Breast epithelium (tissue), 4 donors: ENCODE results near the gene ZNF609. TPM values are rescaled to one million over a fixed set of nuclear protein-coding genes. Genes with fewer than 3 reads are reported as not detected.

Source experiments
- DNase-seq, 2 donors: peaks; one replicate each; pipeline ENCODE4 v3.0.0-alpha.2; 2019; ENCODE audit warnings: low spot score in 2 of 2
- H3K27ac ChIP-seq, 2 donors: fragments of 200-600 bp; sonication (generic) in 1 of 2; one replicate each; pipeline ENCODE4 v1.5.1; 2016 to 2019; ENCODE audit warnings: mild to moderate bottlenecking in 1 of 2
- H3K27me3 ChIP-seq, 2 donors: fragments of 200-600 bp; sonication (generic) in 1 of 2; one replicate each; pipeline versions ENCODE4 v1.5.1 to v1.6.0; 2017 to 2019; ENCODE audit warnings: control low read depth in 1 of 2, mild to moderate bottlenecking in 1 of 2
- H3K36me3 ChIP-seq: fragments of 200-600 bp; one replicate; pipeline ENCODE4 v1.5.1; 2019
- H3K4me1 ChIP-seq, 2 donors: fragments of 200-600 bp; sonication (generic); one replicate each; pipeline ENCODE4 v1.5.1; 2016 to 2019; ENCODE audit warnings: control low read depth in 1 of 2
- H3K4me3 ChIP-seq, 3 donors: fragments of 200-600 bp; sonication (generic); 1 replicate in 2 of 3; 2 replicates in 1 of 3; pipeline ENCODE4 v1.5.1; 2016 to 2019; ENCODE audit warnings: mild to moderate bottlenecking in 3 of 3, moderate library complexity in 2 of 3
- H3K9me3 ChIP-seq, 2 donors: fragments of 200-600 bp; sonication (generic) in 1 of 2; one replicate each; pipeline ENCODE4 v1.5.1; 2016 to 2019; ENCODE audit warnings: control low read depth in 1 of 2
- CTCF ChIP-seq, 3 donors: fragments of 450-650 bp; IDR thresholded peaks; one replicate each; pipeline ENCODE4 v1.5.1; 2016 to 2017; ENCODE audit warnings: antibody characterized with exemption in 3 of 3, mild to moderate bottlenecking in 3 of 3, moderate library complexity in 3 of 3
- POLR2A ChIP-seq: fragments of 450-650 bp; IDR thresholded peaks from one replicate; pipeline ENCODE4 v1.6.1; 2016; ENCODE audit warnings: antibody characterized with exemption, mild to moderate bottlenecking, moderate library complexity
- POLR2AphosphoS5 ChIP-seq, 3 donors: sonication (generic); formaldehyde crosslinking; IDR thresholded peaks; one replicate each; pipeline ENCODE4 v1.6.1; 2017; ENCODE audit warnings: antibody characterized with exemption in 3 of 3
- intact Hi-C: fragments of 100-400 bp; cut with DNase I; formaldehyde crosslinking; loops from one replicate; pipeline ENCODE4 v1.15.1; 2023; ENCODE audit warnings: low total_unique reads
- total RNA-seq, 3 donors: library from RNA; depleted of rRNA; stranded (reverse); fragments of >200 nt; gene quantifications; one replicate each; pipeline ENCODE4 v1.1.0, GENCODE V29; 2016

The ZNF609 gene
- total RNA-seq, 3 donors from 2014 or later = 22.9 to 32.1 (median 29.2) TPM

GRCh38 chr15:64425221-64425620, 35.2 kb upstream of the ZNF609 start:
- H3K27ac ChIP-seq = no peak overlapping the region
- intact Hi-C loops = no loop called here
- no peaks in the 10 kb centered on the region for H3K36me3 ChIP-seq
- TF ChIP-seq POLR2AphosphoS5 (IDR thresholded peaks at IDR 0.05) (no peak), POLR2A (no peak), CTCF (IDR thresholded peaks at IDR 0.05) (no peak)
- H3K4me3 ChIP-seq = no peak overlapping the region
- no peaks in the 10 kb centered on the region for H3K4me1 ChIP-seq
- H3K27me3 ChIP-seq = no peaks in the 10 kb centered on the region
- no peak for DNase-seq
- H3K9me3 ChIP-seq = no peaks in the 10 kb centered on the region

GRCh38 chr15:64426845-64427465, 33.4 kb upstream of the ZNF609 start:
- no peak for DNase-seq
- H3K36me3 ChIP-seq = no peaks in the 10 kb centered on the region
- H3K27ac ChIP-seq = no peak overlapping the region
- intact Hi-C loops = no loop called here
- H3K4me1 ChIP-seq = no peaks in the 10 kb centered on the region
- no peak overlapping the region for H3K4me3 ChIP-seq
- H3K27me3 ChIP-seq = no peaks in the 10 kb centered on the region
- no peaks in the 10 kb centered on the region for H3K9me3 ChIP-seq
- peak in 1 of 3 donors; percentile 17 for TF ChIP-seq CTCF (IDR thresholded peaks at IDR 0.05)
- no peak for TF ChIP-seq POLR2AphosphoS5 (IDR thresholded peaks at IDR 0.05)

GRCh38 chr15:64429448-64429847, 30.9 kb upstream of the ZNF609 start:
- DNase-seq = no peak

GRCh38 chr15:64430000-64430735, 30.2 kb upstream of the ZNF609 start:
- no peaks in the 10 kb centered on the region for H3K9me3 ChIP-seq
- H3K27ac ChIP-seq = peak overlapping the region; percentile 27 to 61
- intact Hi-C loops = loop anchor here (10.0 kb wide), 1 partner anchor 245 kb away; no protein-coding TSS in a partner anchor
- H3K27me3 ChIP-seq = no peaks in the 10 kb centered on the region
- H3K4me1 ChIP-seq = no peaks in the 10 kb centered on the region
- no peak overlapping the region for H3K4me3 ChIP-seq
- no peak for DNase-seq
- TF ChIP-seq POLR2AphosphoS5 (IDR thresholded peaks at IDR 0.05) (no peak), CTCF (IDR thresholded peaks at IDR 0.05) (no peak), POLR2A (no peak)
- no peaks in the 10 kb centered on the region for H3K36me3 ChIP-seq

More at GRCh38 chr15:64429448-64429847, 30.9 kb upstream of the ZNF609 start:
- intact Hi-C loops = no loop called here
- H3K4me3 ChIP-seq = no peak overlapping the region
- H3K27me3 ChIP-seq = no peaks in the 10 kb centered on the region
- TF ChIP-seq POLR2AphosphoS5 (IDR thresholded peaks at IDR 0.05) (no peak), CTCF (IDR thresholded peaks at IDR 0.05) (no peak), POLR2A (no peak)
- no peaks in the 10 kb centered on the region for H3K9me3 ChIP-seq
- H3K4me1 ChIP-seq = no peaks in the 10 kb centered on the region
- H3K27ac ChIP-seq = peak overlapping the region in 1 of 2 donors; percentile 27
- no peaks in the 10 kb centered on the region for H3K36me3 ChIP-seq

- H3K36me3 ChIP-seq = no peaks in the 10 kb centered on the region
- no peaks in the 10 kb centered on the region for H3K4me1 ChIP-seq
- TF ChIP-seq POLR2AphosphoS5 (IDR thresholded peaks at IDR 0.05) (no peak), CTCF (IDR thresholded peaks at IDR 0.05) (no peak), POLR2A (no peak)
- H3K27me3 ChIP-seq = no peaks in the 10 kb centered on the region
- no peak for DNase-seq
- H3K4me3 ChIP-seq = no peak overlapping the region
- H3K27ac ChIP-seq = no peak overlapping the region
- intact Hi-C loops = loop anchor here (10.0 kb wide), 1 partner anchor 237 kb away; no protein-coding TSS in a partner anchor
- H3K9me3 ChIP-seq = no peaks in the 10 kb centered on the region
Observed at GRCh38 chr15:64437982-64438381, 22.4 kb upstream of the ZNF609 start.
